ENCODE data around the gene SH2D6. TPM values are rescaled to one million over a fixed set of nuclear protein-coding genes. Genes with fewer than 3 reads are reported as not detected.

SH2D6 gene
- total RNA-seq, 1 donor: 0.43 TPM

GRCh38 chr2:85414761-85415553, 3.6 kb upstream of the SH2D6 start:
- TF ChIP-seq CTCF (IDR thresholded peaks at IDR 0.05; ENCODE audit: insufficient read depth, low read depth, low read length): no peak
- no peak overlapping the region for H3K4me3 ChIP-seq (ENCODE audit: low read depth, low read length)
- no peak for DNase-seq (ENCODE audit: low read depth)

GRCh38 chr2:85415980-85416650, 2.4 kb upstream of the SH2D6 start:
- no peak for DNase-seq (ENCODE audit: low read depth)
- no peak for TF ChIP-seq CTCF (IDR thresholded peaks at IDR 0.05; ENCODE audit: insufficient read depth, low read depth, low read length)
- no peak overlapping the region for H3K4me3 ChIP-seq (ENCODE audit: low read depth, low read length)

GRCh38 chr2:85419009-85419675, 628 bp downstream of the SH2D6 start:
- no peak for DNase-seq (ENCODE audit: low read depth)
- TF ChIP-seq CTCF (IDR thresholded peaks at IDR 0.05; ENCODE audit: insufficient read depth, low read depth, low read length): no peak

GRCh38 chr2:85420536-85421259, 2.2 kb downstream of the SH2D6 start:
- DNase-seq (ENCODE audit: low read depth): peak; percentile 82
- peak overlapping the region; percentile 8 for H3K4me3 ChIP-seq (ENCODE audit: low read depth, low read length)
- TF ChIP-seq CTCF (IDR thresholded peaks at IDR 0.05; ENCODE audit: insufficient read depth, low read depth, low read length): peak; percentile 91

More at GRCh38 chr2:85419009-85419675, 628 bp downstream of the SH2D6 start:
- H3K4me3 ChIP-seq (ENCODE audit: low read depth, low read length): peak overlapping the region; percentile 71

GRCh38 chr2:85421260-85422071, 3.0 kb downstream of the SH2D6 start:
- no peak for TF ChIP-seq CTCF (IDR thresholded peaks at IDR 0.05; ENCODE audit: insufficient read depth, low read depth, low read length)
- peak; percentile 75 for DNase-seq (ENCODE audit: low read depth)
- no peak overlapping the region for H3K4me3 ChIP-seq (ENCODE audit: low read depth, low read length)

GRCh38 chr2:85422072-85422457, 3.6 kb downstream of the SH2D6 start:
- H3K4me3 ChIP-seq (ENCODE audit: low read depth, low read length): no peak overlapping the region
- TF ChIP-seq CTCF (IDR thresholded peaks at IDR 0.05; ENCODE audit: insufficient read depth, low read depth, low read length): no peak
- no peak for DNase-seq (ENCODE audit: low read depth)

Data from fibroblast of villous mesenchyme (primary cell).